Keratinocyte (primary cell): ENCODE results near the gene NLRC5. TPM values are rescaled to one million over a fixed set of nuclear protein-coding genes. Genes with fewer than 3 reads are reported as not detected.

ENCODE experiments used
- DNase-seq: peaks from one replicate; pipeline ENCODE4 v3.0.0-alpha.2; 2011; ENCODE audit warnings: low read depth, missing footprints, low spot score
- FAIRE-seq: peaks from 2 replicates; lab custom pipeline; 2011; peaks lifted over from hg19 to GRCh38; lab: Jason Lieb, UNC
- H2AFZ ChIP-seq: 2 replicates; pipeline ENCODE4 v1.6.0; 2012; ENCODE audit warnings: low read length, control low read depth, inconsistent platforms; ENCODE audit not compliant: control insufficient read depth
- H3K27ac ChIP-seq: 2 replicates; pipeline ENCODE4 v1.5.1; 2011; ENCODE audit warnings: low read length; ENCODE audit not compliant: control insufficient read depth, insufficient read depth
- H3K27me3 ChIP-seq: 3 replicates; pipeline ENCODE4 v1.6.0; 2011; ENCODE audit warnings: low read length; ENCODE audit not compliant: control insufficient read depth, insufficient read depth; ENCODE audit errors: extremely low read depth
- H3K36me3 ChIP-seq, 2 experiments: 2 replicates in 1 of 2; 3 replicates in 1 of 2; pipeline ENCODE4 v1.5.1; 2011; ENCODE audit warnings: low read length in 2 of 2, mild to moderate bottlenecking in 1 of 2; ENCODE audit not compliant: control insufficient read depth in 2 of 2, insufficient read depth in 2 of 2; ENCODE audit errors: extremely low read depth in 1 of 2
- H3K4me1 ChIP-seq: 3 replicates; pipeline ENCODE4 v1.5.1; 2011; ENCODE audit warnings: low read length; ENCODE audit not compliant: control insufficient read depth, insufficient read depth; ENCODE audit errors: extremely low read depth
- H3K4me2 ChIP-seq: 3 replicates; pipeline ENCODE4 v1.6.0; 2011; ENCODE audit warnings: low read depth, low read length; ENCODE audit not compliant: control insufficient read depth, insufficient read depth; ENCODE audit errors: extremely low read depth
- H3K4me3 ChIP-seq, 3 experiments: fragments of 200-600 bp in 1 of 3; sonication (generic) in 1 of 3; 2 replicates in 2 of 3; 3 replicates in 1 of 3; pipeline ENCODE4 v1.5.1; 2011 to 2016; ENCODE audit warnings: low read length in 3 of 3, mild to moderate bottlenecking in 3 of 3, control low read depth in 2 of 3, inconsistent platforms in 1 of 3, low read depth in 1 of 3, mixed read lengths in 1 of 3, mixed run types in 1 of 3, moderate library complexity in 1 of 3; ENCODE audit not compliant: control insufficient read depth in 2 of 3, insufficient read depth in 2 of 3; ENCODE audit errors: extremely low read depth in 1 of 3
- H3K79me2 ChIP-seq: 2 replicates; pipeline ENCODE4 v1.6.0; 2012; ENCODE audit warnings: low read length; ENCODE audit not compliant: control insufficient read depth, insufficient read depth
- H3K9ac ChIP-seq: 3 replicates; pipeline ENCODE4 v1.6.0; 2011; ENCODE audit warnings: low read length; ENCODE audit not compliant: control insufficient read depth, insufficient read depth; ENCODE audit errors: extremely low read depth
- H3K9me1 ChIP-seq: 3 replicates; pipeline ENCODE4 v1.6.0; 2011; ENCODE audit warnings: low read length; ENCODE audit not compliant: control insufficient read depth, insufficient read depth; ENCODE audit errors: extremely low read depth
- H3K9me3 ChIP-seq: 2 replicates; pipeline ENCODE4 v1.5.1; 2012; ENCODE audit warnings: low read depth, low read length; ENCODE audit not compliant: control insufficient read depth
- H4K20me1 ChIP-seq: 3 replicates; pipeline ENCODE4 v1.6.0; 2011; ENCODE audit warnings: low read length; ENCODE audit not compliant: control insufficient read depth, insufficient read depth; ENCODE audit errors: extremely low read depth
- EZH2 ChIP-seq: IDR thresholded peaks from one replicate; pipeline ENCODE4 v1.6.1; 2012; ENCODE audit warnings: inconsistent platforms, mild to moderate bottlenecking, low read length, moderate library complexity
- dilution Hi-C: fragments of 300-500 bp; cut with MboI; formaldehyde crosslinking; loops from one replicate; pipeline ENCODE4 v1.7.0; 2020; ENCODE audit warnings: low sequenced_read_pairs; ENCODE audit not compliant: extremely low pct_ligation_motif_present
- polyA plus RNA-seq, 5 experiments: library from polyadenylated mRNA; depleted of rRNA in 3 of 5; stranded (reverse) in 3 of 5; stranded (forward) in 1 of 5; unstranded in 1 of 5; fragments of >200 nt; gene quantifications; 1 replicate in 1 of 5; 2 replicates in 3 of 5; 3 replicates in 1 of 5; pipeline versions ENCODE4 v1.2.1 to v1.2.3, GENCODE V29; 2011 to 2012; ENCODE audit warnings: missing spikeins in 2 of 5, low read depth in 1 of 5, low replicate concordance in 1 of 5
- TF ChIP-seq, protein P1 (sequence below), 3 experiments: IDR thresholded peaks in 1 of 3; conservative IDR thresholded peaks in 1 of 3; optimal IDR thresholded peaks in 1 of 3; 2 replicates in 2 of 3; 3 replicates in 1 of 3; pipeline versions ENCODE3 to v1.5.1; 2011; ENCODE audit warnings: low read length in 3 of 3, mild to moderate bottlenecking in 3 of 3, moderate library complexity in 2 of 3, control low read depth in 1 of 3, inconsistent platforms in 1 of 3; ENCODE audit not compliant: insufficient read depth in 2 of 3; ENCODE audit errors: extremely low read depth in 1 of 3

NLRC5 gene
- polyA plus RNA-seq, 1 donor (not counting 4 experiments of a cell fraction or from before 2014, with no cell fraction given), result 7.8 TPM

DNA sequence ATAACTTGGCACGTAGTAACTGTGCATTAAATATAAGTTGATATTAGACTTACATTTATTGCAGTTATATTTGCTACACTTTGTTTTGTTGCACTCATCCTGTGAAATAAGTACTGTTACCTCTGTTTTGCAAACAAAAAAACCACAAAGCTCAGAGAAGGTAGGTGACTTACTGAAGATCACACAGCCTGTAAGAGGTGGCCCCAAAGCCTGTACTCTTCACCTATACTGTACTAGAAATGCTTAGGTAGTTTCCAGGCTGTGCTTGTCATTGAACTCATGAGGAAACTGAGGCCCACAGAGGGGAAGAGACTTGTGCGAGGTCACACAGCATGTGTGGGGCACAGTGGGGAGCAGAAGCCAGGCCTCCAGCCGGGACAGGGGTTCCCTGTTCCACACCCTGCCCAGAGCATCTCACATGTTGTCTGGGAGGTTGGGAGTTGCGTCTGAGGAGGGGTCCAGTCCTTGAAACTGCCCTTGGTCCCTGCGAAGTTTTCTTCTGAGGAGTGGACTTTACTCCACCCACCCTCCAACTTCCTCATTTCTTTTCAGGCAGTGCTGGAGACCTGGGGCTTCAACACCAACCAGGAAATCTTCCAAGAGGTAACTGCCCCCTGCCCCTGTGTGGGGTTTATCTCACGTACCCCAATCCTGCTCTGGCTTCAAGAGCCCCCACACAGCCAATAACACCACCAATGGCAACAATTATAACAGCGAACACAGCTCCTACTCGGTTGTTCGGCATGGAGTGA lies 14.6 kb upstream of the NLRC5 start:
- Histone ChIP-seq H3K4me2 (no peak overlapping the region), H3K4me3 (no peak overlapping the region), H3K9me3 (no peaks in the 10 kb centered on the region), H3K27ac (no peak overlapping the region), H3K79me2 (no peaks in the 10 kb centered on the region), H4K20me1 (no peaks in the 10 kb centered on the region), H3K9ac (no peak overlapping the region), H2AFZ (no peak overlapping the region), H3K9me1 (no peaks in the 10 kb centered on the region), H3K27me3 (peaks cover 20% of the 10 kb centered on the region), H3K4me1 (no peaks in the 10 kb centered on the region), H3K36me3 (no peaks in the 10 kb centered on the region)
- DNase-seq, result no peak
- TF ChIP-seq, protein P1, sequence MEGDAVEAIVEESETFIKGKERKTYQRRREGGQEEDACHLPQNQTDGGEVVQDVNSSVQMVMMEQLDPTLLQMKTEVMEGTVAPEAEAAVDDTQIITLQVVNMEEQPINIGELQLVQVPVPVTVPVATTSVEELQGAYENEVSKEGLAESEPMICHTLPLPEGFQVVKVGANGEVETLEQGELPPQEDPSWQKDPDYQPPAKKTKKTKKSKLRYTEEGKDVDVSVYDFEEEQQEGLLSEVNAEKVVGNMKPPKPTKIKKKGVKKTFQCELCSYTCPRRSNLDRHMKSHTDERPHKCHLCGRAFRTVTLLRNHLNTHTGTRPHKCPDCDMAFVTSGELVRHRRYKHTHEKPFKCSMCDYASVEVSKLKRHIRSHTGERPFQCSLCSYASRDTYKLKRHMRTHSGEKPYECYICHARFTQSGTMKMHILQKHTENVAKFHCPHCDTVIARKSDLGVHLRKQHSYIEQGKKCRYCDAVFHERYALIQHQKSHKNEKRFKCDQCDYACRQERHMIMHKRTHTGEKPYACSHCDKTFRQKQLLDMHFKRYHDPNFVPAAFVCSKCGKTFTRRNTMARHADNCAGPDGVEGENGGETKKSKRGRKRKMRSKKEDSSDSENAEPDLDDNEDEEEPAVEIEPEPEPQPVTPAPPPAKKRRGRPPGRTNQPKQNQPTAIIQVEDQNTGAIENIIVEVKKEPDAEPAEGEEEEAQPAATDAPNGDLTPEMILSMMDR (optimal IDR thresholded peaks at IDR 0.05 in 1 of 3, IDR thresholded peaks at IDR 0.05 in 1 of 3, conservative IDR thresholded peaks at IDR 0.05 in 1 of 3; ENCODE audit: extremely low read depth in 1 of 3, insufficient read depth in 2 of 3, low read length in 3 of 3), result no peak
- no peak for TF ChIP-seq EZH2
- dilution Hi-C loops, result no loop called here
- FAIRE-seq, result no peak

DNA sequence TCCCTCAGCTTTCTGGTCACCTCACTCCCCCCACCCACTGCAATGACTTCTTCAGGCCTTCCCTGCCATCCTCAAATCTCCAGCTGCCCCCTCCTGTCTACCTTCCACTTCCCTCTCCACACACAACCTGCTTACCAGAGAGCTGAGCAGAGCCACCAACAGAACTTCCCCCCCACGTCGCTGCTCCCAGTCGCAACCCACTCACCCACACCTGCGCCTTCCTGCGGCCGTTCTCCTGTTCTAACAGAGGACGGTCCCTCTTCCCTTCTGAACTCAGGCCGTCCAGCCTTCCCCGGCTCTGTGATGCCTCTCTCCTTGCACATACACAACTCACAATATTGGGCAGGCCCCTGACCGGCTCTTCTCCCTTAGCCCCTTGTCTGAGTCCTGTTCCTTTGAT lies 13.6 kb upstream of the NLRC5 start:
- H3K4me1 ChIP-seq, result no peaks in the 10 kb centered on the region
- H3K36me3 ChIP-seq, result no peaks in the 10 kb centered on the region
- TF ChIP-seq, protein P1 (optimal IDR thresholded peaks at IDR 0.05 in 1 of 3, IDR thresholded peaks at IDR 0.05 in 1 of 3, conservative IDR thresholded peaks at IDR 0.05 in 1 of 3; ENCODE audit: extremely low read depth in 1 of 3, insufficient read depth in 2 of 3, low read length in 3 of 3), result no peak
- no peak for TF ChIP-seq EZH2
- H3K9ac ChIP-seq, result no peak overlapping the region
- H3K27ac ChIP-seq, result no peak overlapping the region
- H3K9me3 ChIP-seq, result no peaks in the 10 kb centered on the region
- no peaks in the 10 kb centered on the region for H3K9me1 ChIP-seq
- H3K4me3 ChIP-seq, result no peak overlapping the region
- peaks cover 17% of the 10 kb centered on the region for H3K27me3 ChIP-seq
- H4K20me1 ChIP-seq, result no peaks in the 10 kb centered on the region
- H3K4me2 ChIP-seq, result no peak overlapping the region
- H2AFZ ChIP-seq, result no peak overlapping the region
- dilution Hi-C loops, result no loop called here
- FAIRE-seq (no peak), DNase-seq (no peak)
- no peaks in the 10 kb centered on the region for H3K79me2 ChIP-seq
